Panc1 (cell line): Measurements from ENCODE around the gene ARL13B.

Experiments
- CTCF ChIP-seq: fragments of 450-650 bp; IDR thresholded peaks from 2 replicates; pipeline ENCODE4 v1.5.1; 2017; ENCODE audit warnings: mild to moderate bottlenecking
- POLR2AphosphoS5 ChIP-seq: IDR thresholded peaks from 2 replicates; pipeline ENCODE4 v1.6.1; 2012; ENCODE audit warnings: mild to moderate bottlenecking, low read depth, low read length, moderate library complexity
- REST ChIP-seq, 2 experiments: IDR thresholded peaks; 2 replicates each; pipeline ENCODE4 v1.6.1; 2011 to 2012; ENCODE audit warnings: low read depth in 2 of 2, control low read depth in 1 of 2, low read length in 1 of 2, mild to moderate bottlenecking in 1 of 2, moderate library complexity in 1 of 2; ENCODE audit not compliant: insufficient read depth in 1 of 2
- TCF7L2 ChIP-seq: IDR thresholded peaks from 2 replicates; pipeline ENCODE4 v1.6.1; 2011; ENCODE audit warnings: mild to moderate bottlenecking, low read depth, low read length, inconsistent platforms

GRCh38 chr3:94028093-94028837 lies 48.3 kb downstream of the ARL13B start, which contains the start of gene STX19:
- TF ChIP-seq CTCF: no peak
- no peak for TF ChIP-seq REST (IDR thresholded peaks at IDR 0.05; ENCODE audit: insufficient read depth in 1 of 2, low read depth in 2 of 2, low read length in 1 of 2)
- no peak for TF ChIP-seq POLR2AphosphoS5
- no peak for TF ChIP-seq TCF7L2
